NCI-H82 treated with DMSO at 0.1 percent for 48 hours (cell line): ENCODE data around the gene CCNA2.

ENCODE experiments used
- DNase-seq: peaks from one replicate; lab custom pipeline; 2025; ENCODE audit not compliant: unreplicated experiment; lab: John Stamatoyannopoulos, UW

CCNA2 gene

DNA sequence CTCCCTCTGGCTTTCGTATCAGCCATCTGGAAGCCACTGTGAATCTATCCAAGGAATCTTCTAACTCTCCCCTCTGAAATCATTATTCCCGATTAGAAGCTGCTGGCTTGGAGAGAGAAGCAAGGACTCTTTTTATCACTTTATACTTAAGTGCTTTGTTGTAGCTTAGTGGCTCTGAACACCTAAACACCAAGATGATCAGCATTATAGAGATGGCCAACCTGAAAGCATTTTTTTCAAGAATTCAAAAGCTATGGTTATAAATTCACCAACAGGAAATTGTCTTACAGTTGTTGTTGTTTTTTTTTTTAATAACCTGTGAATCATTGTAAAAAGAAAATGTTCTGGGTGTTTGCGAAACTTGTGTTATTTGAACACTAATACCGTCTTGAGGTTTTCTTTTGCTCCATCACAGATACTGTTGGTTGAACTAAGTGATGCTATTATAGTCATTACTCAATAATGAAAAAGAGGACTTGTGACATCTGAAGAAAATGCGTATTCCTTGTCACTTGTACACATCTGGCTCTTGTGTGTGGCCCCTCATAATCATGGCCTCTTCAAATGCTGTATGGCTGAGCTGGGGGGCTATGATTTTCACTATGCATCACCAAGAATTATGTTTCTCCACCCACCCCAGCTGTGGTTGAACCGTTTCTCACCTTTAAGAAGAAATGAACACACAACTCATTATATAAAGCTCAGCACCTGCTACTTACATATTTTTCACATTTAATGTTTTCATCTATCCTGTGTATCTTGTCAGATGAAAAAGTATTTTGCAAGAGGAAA is 46.9 kb downstream of the CCNA2 start:
- no peak for DNase-seq

DNA sequence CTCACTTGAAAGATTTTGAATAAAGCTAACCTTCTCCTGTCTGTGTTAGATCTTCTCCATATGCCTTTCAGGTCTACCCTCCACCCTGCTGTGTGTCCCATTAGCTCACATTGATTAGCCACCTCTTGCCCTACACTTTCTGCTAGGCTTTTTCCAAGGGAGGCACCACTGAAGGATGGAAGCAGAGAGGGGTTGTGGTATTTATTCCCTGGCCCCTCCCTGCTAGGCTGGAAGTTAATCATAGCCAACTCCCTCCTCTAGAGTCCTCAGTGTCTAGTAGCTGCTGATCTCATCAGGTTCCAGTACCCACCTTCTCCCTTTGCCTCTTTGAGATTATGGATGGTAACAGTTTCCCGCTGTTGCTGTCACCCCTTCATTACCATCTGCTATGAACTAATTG is 49.8 kb downstream of the CCNA2 start:
- DNase-seq: no peak

DNA sequence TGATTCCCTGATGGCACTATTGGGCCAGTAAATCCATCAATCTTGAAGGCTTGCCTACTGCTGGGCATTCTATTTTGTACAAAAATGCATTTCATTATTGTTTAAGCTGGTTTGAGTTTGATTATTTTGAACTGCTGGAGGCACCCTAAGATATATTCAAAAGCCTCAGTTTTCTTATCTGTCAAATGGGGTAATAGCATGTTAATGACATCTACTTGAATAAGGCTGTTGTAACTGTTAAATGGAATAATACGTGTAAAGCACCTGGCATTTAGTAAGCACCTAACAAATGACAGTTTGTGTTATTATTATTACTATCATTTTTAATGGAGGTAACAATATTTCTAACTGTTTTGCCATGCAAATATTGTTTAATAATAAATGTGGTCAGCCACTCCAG is 51.8 kb downstream of the CCNA2 start:
- DNase-seq: no peak

DNA sequence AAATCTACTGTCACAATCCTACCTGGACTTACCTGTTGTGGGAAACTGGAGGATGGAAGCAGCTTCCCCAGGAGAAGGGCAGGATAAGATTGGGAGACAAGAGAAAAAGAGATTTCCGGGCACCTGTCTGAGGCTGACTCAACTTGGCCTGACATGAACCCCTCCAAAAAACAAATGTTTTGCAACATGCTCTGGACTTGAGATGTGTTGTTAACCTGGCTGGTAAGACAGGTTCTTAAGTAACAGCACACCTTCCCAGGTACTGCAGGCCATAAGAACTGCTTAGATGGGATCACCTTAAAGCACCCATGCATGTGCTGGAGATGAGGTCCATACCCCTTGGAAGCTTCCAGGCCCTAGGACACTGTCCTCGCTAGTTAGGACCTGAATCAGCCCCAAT is 54.3 kb downstream of the CCNA2 start:
- DNase-seq: no peak

DNA sequence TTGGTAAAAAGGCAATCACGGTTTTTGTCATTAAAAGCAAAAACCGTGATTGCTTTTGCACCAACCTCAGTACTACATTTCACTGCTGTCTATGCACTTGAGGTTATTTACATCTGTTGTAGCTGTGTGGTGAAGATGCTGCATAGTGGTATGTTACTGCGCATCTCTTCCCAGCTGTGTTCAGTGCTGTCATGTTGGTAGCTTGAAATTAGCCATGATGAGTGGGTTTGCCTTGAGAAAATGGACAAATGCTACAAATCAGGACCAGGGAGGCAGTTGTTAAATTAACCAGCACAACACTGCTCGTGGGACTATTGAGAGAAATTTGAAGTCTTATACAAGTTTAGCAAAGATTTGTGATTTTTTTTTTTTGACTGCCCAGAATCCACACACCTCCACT is 56.5 kb downstream of the CCNA2 start:
- no peak for DNase-seq
